ENCODE measurements around the gene GNAT1. TPM values are rescaled to one million over a fixed set of nuclear protein-coding genes. Genes with fewer than 3 reads are reported as not detected.

The GNAT1 gene
- total and polyA plus RNA-seq, 2 donors (not counting 1 experiment from before 2014, with no cell fraction given): not detected

GRCh38 chr3:50166620-50167019 is 24.8 kb upstream of the GNAT1 start:
- no peak overlapping the region for H2AFZ ChIP-seq (ENCODE audit: insufficient read depth, low read depth, low read length, poor library complexity, severe bottlenecking)
- no peak overlapping the region for H3K4me2 ChIP-seq (replicated peaks; ENCODE audit: low read depth, low read length, poor library complexity, severe bottlenecking)
- H3K9ac ChIP-seq (ENCODE audit: low read length): no peak overlapping the region

GRCh38 chr3:50167069-50167840 is 24.2 kb upstream of the GNAT1 start:
- Mint-ChIP-seq H3K4me1 (no peaks in the 10 kb centered on the region), H3K27me3 (peaks cover 9% of the 10 kb centered on the region), H3K27ac (no peak overlapping the region), H3K4me3 (no peak overlapping the region), H3K9me3 (ENCODE audit: insufficient read depth) (no peaks in the 10 kb centered on the region)
- no peak overlapping the region for H3K9ac ChIP-seq (ENCODE audit: low read length)
- no peaks in the 10 kb centered on the region for H3K79me2 ChIP-seq (ENCODE audit: control insufficient read depth, insufficient read depth, low read length)
- no peak overlapping the region for H3K27ac ChIP-seq (ENCODE audit: low read length in 2 of 2)
- TF ChIP-seq, protein P1, sequence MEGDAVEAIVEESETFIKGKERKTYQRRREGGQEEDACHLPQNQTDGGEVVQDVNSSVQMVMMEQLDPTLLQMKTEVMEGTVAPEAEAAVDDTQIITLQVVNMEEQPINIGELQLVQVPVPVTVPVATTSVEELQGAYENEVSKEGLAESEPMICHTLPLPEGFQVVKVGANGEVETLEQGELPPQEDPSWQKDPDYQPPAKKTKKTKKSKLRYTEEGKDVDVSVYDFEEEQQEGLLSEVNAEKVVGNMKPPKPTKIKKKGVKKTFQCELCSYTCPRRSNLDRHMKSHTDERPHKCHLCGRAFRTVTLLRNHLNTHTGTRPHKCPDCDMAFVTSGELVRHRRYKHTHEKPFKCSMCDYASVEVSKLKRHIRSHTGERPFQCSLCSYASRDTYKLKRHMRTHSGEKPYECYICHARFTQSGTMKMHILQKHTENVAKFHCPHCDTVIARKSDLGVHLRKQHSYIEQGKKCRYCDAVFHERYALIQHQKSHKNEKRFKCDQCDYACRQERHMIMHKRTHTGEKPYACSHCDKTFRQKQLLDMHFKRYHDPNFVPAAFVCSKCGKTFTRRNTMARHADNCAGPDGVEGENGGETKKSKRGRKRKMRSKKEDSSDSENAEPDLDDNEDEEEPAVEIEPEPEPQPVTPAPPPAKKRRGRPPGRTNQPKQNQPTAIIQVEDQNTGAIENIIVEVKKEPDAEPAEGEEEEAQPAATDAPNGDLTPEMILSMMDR (IDR thresholded peaks at IDR 0.05): no peak
- TF ChIP-seq EZH2 (IDR thresholded peaks at IDR 0.05; ENCODE audit: borderline replicate concordance, insufficient read depth, low read depth, low read length, poor library complexity, severe bottlenecking): no peak
- ATAC-seq (ENCODE audit: low read depth) (no peak), DNase-seq (no peak)
- CTCF ChIA-PET: no interaction called here
- H3K4me2 ChIP-seq (replicated peaks; ENCODE audit: low read depth, low read length, poor library complexity, severe bottlenecking): no peak overlapping the region
- H4K20me1 ChIP-seq (ENCODE audit: control insufficient read depth, insufficient read depth, low read length, poor library complexity, severe bottlenecking): no peaks in the 10 kb centered on the region
- no peaks in the 10 kb centered on the region for H3K36me3 ChIP-seq (replicated peaks in 1 of 2; ENCODE audit: control extremely low read depth in 1 of 2, control insufficient read depth in 1 of 2, extremely low read depth in 1 of 2, insufficient read depth in 2 of 2, low read length in 1 of 2)
- H2AFZ ChIP-seq (ENCODE audit: insufficient read depth, low read depth, low read length, poor library complexity, severe bottlenecking): no peak overlapping the region
- intact Hi-C loops (cut with micrococcal nuclease): no loop called here
- POLR2A ChIA-PET: no interaction called here
- no peaks in the 10 kb centered on the region for H3K9me3 ChIP-seq (ENCODE audit: control extremely low read depth in 1 of 3, control insufficient read depth in 2 of 3, insufficient read depth in 1 of 3, low read length in 2 of 3)
- 82% methylated on average over 12 of the region's 16 CpGs for WGBS (ENCODE audit: insufficient coverage)
- no peaks in the 10 kb centered on the region for H3K27me3 ChIP-seq (replicated peaks in 1 of 4; ENCODE audit: control extremely low read depth in 1 of 4, control insufficient read depth in 3 of 4, insufficient read depth in 4 of 4, low read length in 3 of 4)
- H3K4me3 ChIP-seq (ENCODE audit: control extremely low read depth in 1 of 5, extremely low read depth in 1 of 5, insufficient read depth in 1 of 5, low read depth in 2 of 5, low read length in 4 of 5): no peak overlapping the region
- H3K4me1 ChIP-seq (ENCODE audit: control insufficient read depth in 2 of 2, insufficient read depth in 2 of 2, low read length in 2 of 2): no peaks in the 10 kb centered on the region

More at GRCh38 chr3:50166620-50167019, 24.8 kb upstream of the GNAT1 start:
- ATAC-seq (ENCODE audit: low read depth) (no peak), DNase-seq (no peak)
- H3K4me3 ChIP-seq (ENCODE audit: control extremely low read depth in 1 of 5, extremely low read depth in 1 of 5, insufficient read depth in 1 of 5, low read depth in 2 of 5, low read length in 4 of 5): no peak overlapping the region
- H3K4me3 Mint-ChIP-seq: no peak overlapping the region
- intact Hi-C loops (cut with micrococcal nuclease): no loop called here
- no peaks in the 10 kb centered on the region for H3K9me3 ChIP-seq (ENCODE audit: control extremely low read depth in 1 of 3, control insufficient read depth in 2 of 3, insufficient read depth in 1 of 3, low read length in 2 of 3)
- no peaks in the 10 kb centered on the region for H3K27me3 ChIP-seq (replicated peaks in 1 of 4; ENCODE audit: control extremely low read depth in 1 of 4, control insufficient read depth in 3 of 4, insufficient read depth in 4 of 4, low read length in 3 of 4)
- no peaks in the 10 kb centered on the region for H3K4me1 Mint-ChIP-seq
- ChIA-PET CTCF (no interaction called here), POLR2A (no interaction called here)
- H4K20me1 ChIP-seq (ENCODE audit: control insufficient read depth, insufficient read depth, low read length, poor library complexity, severe bottlenecking): no peaks in the 10 kb centered on the region
- WGBS (ENCODE audit: insufficient coverage): 92% methylated on average over 4 of the region's 6 CpGs
- peaks cover 9% of the 10 kb centered on the region for H3K27me3 Mint-ChIP-seq
- H3K27ac Mint-ChIP-seq: no peak overlapping the region
- H3K4me1 ChIP-seq (ENCODE audit: control insufficient read depth in 2 of 2, insufficient read depth in 2 of 2, low read length in 2 of 2): no peaks in the 10 kb centered on the region
- H3K9me3 Mint-ChIP-seq (ENCODE audit: insufficient read depth): no peaks in the 10 kb centered on the region
- no peak overlapping the region for H3K27ac ChIP-seq (ENCODE audit: low read length in 2 of 2)
- H3K36me3 ChIP-seq (replicated peaks in 1 of 2; ENCODE audit: control extremely low read depth in 1 of 2, control insufficient read depth in 1 of 2, extremely low read depth in 1 of 2, insufficient read depth in 2 of 2, low read length in 1 of 2): no peaks in the 10 kb centered on the region
- no peaks in the 10 kb centered on the region for H3K79me2 ChIP-seq (ENCODE audit: control insufficient read depth, insufficient read depth, low read length)
- TF ChIP-seq, protein P1 (IDR thresholded peaks at IDR 0.05): no peak
- no peak for TF ChIP-seq EZH2 (IDR thresholded peaks at IDR 0.05; ENCODE audit: borderline replicate concordance, insufficient read depth, low read depth, low read length, poor library complexity, severe bottlenecking)
